ENCODE measurements around the gene SHB.

GRCh38 chr9:38058452-38059232 lies 10.4 kb downstream of the SHB start:
- TF ChIP-seq CTCF (IDR thresholded peaks at IDR 0.05; ENCODE audit: low read length): no peak
- no peak for TF ChIP-seq EZH2 (IDR thresholded peaks at IDR 0.05; ENCODE audit: borderline replicate concordance, low read length)

Data from OCI-LY1 (cell line).